HL-60 (cell line): ENCODE measurements around the gene NFE2L3.

Experiments used
- DNase-seq, 2 experiments: peaks; one replicate each; pipeline ENCODE4 v3.0.0-alpha.2; 2010 to 2020; ENCODE audit warnings: low read depth in 1 of 2, low spot score in 1 of 2
- H3K27ac ChIP-seq: fragments of 250-450 bp; sonication (Bioruptor Pico); replicated peaks from 2 replicates; pipeline ENCODE4 v1.5.1; 2020; ENCODE audit warnings: mild to moderate bottlenecking, moderate library complexity
- H3K27me3 ChIP-seq: fragments of 250-450 bp; sonication (Bioruptor Pico); 2 replicates; pipeline ENCODE4 v1.5.1; 2021; ENCODE audit warnings: mild to moderate bottlenecking, moderate library complexity; ENCODE audit not compliant: insufficient read depth, poor library complexity, severe bottlenecking
- H3K4me3 ChIP-seq: replicated peaks from 2 replicates; pipeline ENCODE4 v1.5.1; 2011; ENCODE audit warnings: mild to moderate bottlenecking, control low read depth, low read length; ENCODE audit not compliant: insufficient read depth
- CTCF ChIP-seq: IDR thresholded peaks from one replicate; pipeline ENCODE4 v1.5.1; 2011; ENCODE audit warnings: low read length, control low read depth, inconsistent platforms; ENCODE audit not compliant: insufficient read depth
- GABPA ChIP-seq: IDR thresholded peaks from 2 replicates; pipeline ENCODE4 v1.6.1; 2012; ENCODE audit warnings: low read depth
- POLR2AphosphoS5 ChIP-seq: IDR thresholded peaks from 2 replicates; pipeline ENCODE4 v1.6.1; 2012; ENCODE audit warnings: low read depth
- REST ChIP-seq: IDR thresholded peaks from 2 replicates; pipeline ENCODE4 v1.6.1; 2012; ENCODE audit warnings: low read depth; ENCODE audit not compliant: insufficient replicate concordance
- SPI1 ChIP-seq: IDR thresholded peaks from 2 replicates; pipeline ENCODE4 v1.6.1; 2012; ENCODE audit warnings: low read depth, mild to moderate bottlenecking, borderline replicate concordance

Gene NFE2L3

GRCh38 chr7:26135551-26135950, 16.4 kb upstream of the NFE2L3 start:
- Histone ChIP-seq H3K4me3 (no peak overlapping the region), H3K27me3 (no peaks in the 10 kb centered on the region), H3K27ac (no peak overlapping the region)
- TF ChIP-seq GABPA (no peak), REST (no peak), POLR2AphosphoS5 (no peak), CTCF (no peak), SPI1 (no peak)
- no peak for DNase-seq

- H3K27ac ChIP-seq, result no peak overlapping the region
- no peak overlapping the region for H3K4me3 ChIP-seq
- TF ChIP-seq POLR2AphosphoS5 (no peak), GABPA (no peak), SPI1 (no peak), REST (no peak)
- no peaks in the 10 kb centered on the region for H3K27me3 ChIP-seq
- DNase-seq, result no peak
Observed at GRCh38 chr7:26136831-26137230, 15.2 kb upstream of the NFE2L3 start.

GRCh38 chr7:26140380-26140779, 11.6 kb upstream of the NFE2L3 start:
- Histone ChIP-seq H3K27me3 (no peaks in the 10 kb centered on the region), H3K4me3 (no peak overlapping the region), H3K27ac (no peak overlapping the region)
- TF ChIP-seq SPI1 (no peak), REST (no peak), GABPA (no peak), POLR2AphosphoS5 (no peak), CTCF (no peak)
- no peak for DNase-seq

GRCh38 chr7:26141077-26141476, 10.9 kb upstream of the NFE2L3 start:
- H3K4me3 ChIP-seq, result no peak overlapping the region
- DNase-seq, result peak in 1 of 2 experiments; percentile 81
- peak overlapping the region; percentile 37; the same call in 1 of the 2 replicates for H3K27ac ChIP-seq
- H3K27me3 ChIP-seq, result no peaks in the 10 kb centered on the region
- TF ChIP-seq CTCF (no peak), SPI1 (no peak), POLR2AphosphoS5 (no peak), GABPA (no peak), REST (no peak)
